WTC11 (cell line): ENCODE results near the gene RSAD1. TPM values are rescaled to one million over a fixed set of nuclear protein-coding genes. Genes with fewer than 3 reads are reported as not detected.

Source experiments
- ATAC-seq: fragments of 200-7000 bp; cut with Tn5 transposase; 2 replicates; pipeline ENCODE4 v1.10.0; 2021; ENCODE audit warnings: mild to moderate bottlenecking, moderate library complexity
- CTCF ChIA-PET: fragments of 300-600 bp; sonication (Branson Sonifier 250); formaldehyde crosslinking; loops from one replicate; lab custom pipeline; 2021; ENCODE audit warnings: antibody characterized with exemption; lab: Charles Lee
- POLR2A ChIA-PET: fragments of 350-600 bp; sonication (Branson Sonifier 250); formaldehyde crosslinking; loops from one replicate; lab custom pipeline; 2021; ENCODE audit warnings: antibody characterized with exemption; lab: Charles Lee
- DNase-seq: peaks from one replicate; pipeline ENCODE4 v3.0.0; 2021; ENCODE audit warnings: low spot score
- H3K27ac Mint-ChIP-seq: 2 replicates; pipeline ENCODE4 v1.8.0; 2021; ENCODE audit warnings: mixed read lengths
- H3K27me3 Mint-ChIP-seq: 2 replicates; pipeline ENCODE4 v1.8.0; 2021; ENCODE audit warnings: low read depth, mild to moderate bottlenecking, moderate library complexity, mixed read lengths
- H3K36me3 Mint-ChIP-seq: 2 replicates; pipeline ENCODE4 v1.8.0; 2021; ENCODE audit warnings: mixed read lengths
- H3K4me1 Mint-ChIP-seq: 2 replicates; pipeline ENCODE4 v1.8.0; 2022; ENCODE audit warnings: mixed read lengths
- H3K4me3 Mint-ChIP-seq: 2 replicates; pipeline ENCODE4 v1.8.0; 2021; ENCODE audit warnings: mild to moderate bottlenecking, moderate library complexity, mixed read lengths
- H3K9me3 Mint-ChIP-seq: 2 replicates; pipeline ENCODE4 v1.8.0; 2021; ENCODE audit warnings: mixed read lengths
- CREM ChIP-seq: sonication (generic); formaldehyde crosslinking; IDR thresholded peaks from 2 replicates; pipeline ENCODE4 v1.8.1; 2022; ENCODE audit warnings: mild to moderate bottlenecking, missing genetic modification reagents, moderate library complexity
- ELF4 ChIP-seq: sonication (generic); formaldehyde crosslinking; IDR thresholded peaks from 2 replicates; pipeline ENCODE4 v1.8.1; 2022; ENCODE audit warnings: low read depth, mild to moderate bottlenecking, moderate library complexity, missing genetic modification reagents
- EMX1 ChIP-seq: fragments of 250-450 bp; sonication (Bioruptor Pico); IDR thresholded peaks from 2 replicates; pipeline ENCODE4 v1.8.0; 2021; ENCODE audit warnings: mild to moderate bottlenecking
- ESRRA ChIP-seq: sonication (generic); formaldehyde crosslinking; IDR thresholded peaks from 2 replicates; pipeline ENCODE4 v1.8.1; 2022; ENCODE audit warnings: mild to moderate bottlenecking, missing genetic modification reagents, borderline replicate concordance
- HMGA2 ChIP-seq: fragments of 250-450 bp; sonication (Bioruptor Pico); IDR thresholded peaks from 2 replicates; pipeline ENCODE4 v1.4.0; 2021; ENCODE audit warnings: mild to moderate bottlenecking, moderate library complexity
- NFYB ChIP-seq: sonication (generic); formaldehyde crosslinking; conservative IDR thresholded peaks from 2 replicates; pipeline ENCODE4 v1.8.0; 2022; ENCODE audit warnings: low read depth, missing genetic modification reagents
- NR2C2 ChIP-seq: sonication (generic); formaldehyde crosslinking; IDR thresholded peaks from 2 replicates; pipeline ENCODE4 v1.8.0; 2022; ENCODE audit warnings: mild to moderate bottlenecking, missing genetic modification reagents
- RORB ChIP-seq: fragments of 250-450 bp; sonication (Bioruptor Pico); IDR thresholded peaks from 2 replicates; pipeline ENCODE4 v1.9.0; 2021; ENCODE audit warnings: mild to moderate bottlenecking
- SMAD3 ChIP-seq: sonication (generic); formaldehyde crosslinking; IDR thresholded peaks from 2 replicates; pipeline ENCODE4 v1.8.0; 2022; ENCODE audit warnings: missing genetic modification reagents, mild to moderate bottlenecking, borderline replicate concordance
- SOX15 ChIP-seq: fragments of 250-450 bp; sonication (Bioruptor Pico); IDR thresholded peaks from 2 replicates; pipeline ENCODE4 v1.9.0; 2021; ENCODE audit warnings: mild to moderate bottlenecking
- ZNF121 ChIP-seq: sonication (generic); formaldehyde crosslinking; IDR thresholded peaks from 2 replicates; pipeline ENCODE4 v1.8.0; 2023; ENCODE audit warnings: missing genetic modification reagents
- ZNF138 ChIP-seq: sonication (generic); formaldehyde crosslinking; conservative IDR thresholded peaks from 2 replicates; pipeline ENCODE4 v1.8.1; 2022; ENCODE audit warnings: mild to moderate bottlenecking, moderate library complexity, missing genetic modification reagents
- ZNF671 ChIP-seq: fragments of 250-450 bp; sonication (Bioruptor Pico); IDR thresholded peaks from 2 replicates; pipeline ENCODE4 v1.8.0; 2021; ENCODE audit warnings: mild to moderate bottlenecking
- total RNA-seq: library from RNA; stranded (reverse); gene quantifications from 3 replicates; pipeline ENCODE4 v1.2.3, GENCODE V29; 2021
- TF ChIP-seq, protein P1 (sequence below): sonication (generic); formaldehyde crosslinking; IDR thresholded peaks from 2 replicates; pipeline ENCODE4 v1.8.1; 2022; ENCODE audit warnings: mild to moderate bottlenecking, moderate library complexity, missing genetic modification reagents
- TF ChIP-seq, protein P2 (sequence below): fragments of 250-450 bp; sonication (Bioruptor Pico); IDR thresholded peaks from 2 replicates; pipeline ENCODE4 v2.1.2; 2022; ENCODE audit warnings: mild to moderate bottlenecking, moderate library complexity
- TF ChIP-seq, protein P3 (sequence below): sonication (generic); formaldehyde crosslinking; IDR thresholded peaks from 2 replicates; pipeline ENCODE4 v1.8.1; 2023; ENCODE audit warnings: mild to moderate bottlenecking, moderate library complexity, missing genetic modification reagents
- TF ChIP-seq, protein P4 (sequence below): fragments of 250-450 bp; sonication (Bioruptor Pico); IDR thresholded peaks from 2 replicates; pipeline ENCODE4 v1.9.0; 2021; ENCODE audit warnings: mild to moderate bottlenecking
- TF ChIP-seq, protein P5 (sequence below): sonication (generic); formaldehyde crosslinking; IDR thresholded peaks from 2 replicates; pipeline ENCODE4 v1.8.1; 2022; ENCODE audit warnings: missing genetic modification reagents, borderline replicate concordance
- TF ChIP-seq, protein P6 (sequence below): sonication (generic); formaldehyde crosslinking; IDR thresholded peaks from 2 replicates; pipeline ENCODE4 v1.8.1; 2023; ENCODE audit warnings: mild to moderate bottlenecking, missing genetic modification reagents, moderate library complexity
- TF ChIP-seq, protein P7 (sequence below): sonication (generic); formaldehyde crosslinking; IDR thresholded peaks from 2 replicates; pipeline ENCODE4 v1.8.1; 2022; ENCODE audit warnings: mild to moderate bottlenecking, missing genetic modification reagents, moderate library complexity, borderline replicate concordance

RSAD1 gene
- total RNA-seq, 1 experiment from 2014 or later, result 35.1 TPM

DNA sequence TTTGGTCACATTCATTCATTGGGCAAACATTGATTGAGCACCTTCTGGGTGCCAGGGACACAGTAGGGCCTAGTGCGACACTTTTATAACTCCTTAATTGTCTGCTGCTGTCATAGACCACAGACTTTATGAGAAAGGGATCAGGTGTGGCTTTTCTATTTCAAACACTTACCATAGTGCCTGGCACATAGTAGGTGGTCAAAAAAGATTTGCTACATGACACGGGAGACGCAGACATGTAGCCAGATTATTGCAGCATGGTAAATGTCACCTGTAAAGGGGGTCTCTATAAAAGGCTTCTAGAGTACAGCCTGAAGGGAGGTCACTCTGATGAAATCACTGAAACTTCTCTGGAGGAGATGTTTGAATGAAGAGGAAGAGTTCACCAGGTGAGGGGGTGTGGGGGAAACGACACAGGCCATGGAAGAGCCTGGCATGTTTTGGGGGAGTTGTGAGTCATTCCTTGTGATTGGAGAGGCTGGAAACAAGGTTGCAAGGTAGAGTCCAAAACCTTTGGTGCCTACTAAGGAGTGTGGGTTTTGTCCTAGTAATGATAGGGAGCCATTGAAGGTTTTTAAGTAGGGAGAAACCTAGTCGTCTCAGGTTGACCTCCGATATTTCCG is 1.6 kb downstream of the RSAD1 start:
- DNase-seq (no peak), ATAC-seq (no peak)
- Mint-ChIP-seq H3K4me3 (peak overlapping the region; percentile 81; the same call in 1 of the 2 replicates), H3K27ac (no peak overlapping the region), H3K36me3 (peaks cover 12% of the 10 kb centered on the region), H3K9me3 (no peaks in the 10 kb centered on the region), H3K4me1 (peaks cover 14% of the 10 kb centered on the region), H3K27me3 (peaks cover 14% of the 10 kb centered on the region)
- ChIA-PET CTCF (interaction anchor here (0.5 to 2.8 kb wide), 20 partner anchors 8 to 363 kb away, joined by 3 to 42 read pairs (median 5); partner anchors contain the start of genes CHAD, LRRC59 and TMEM92), POLR2A (interaction anchor here (0.6 to 1.4 kb wide), 2 partner anchors 70 to 80 kb away, joined by 4 to 7 read pairs; partner anchors contain the start of gene CACNA1G)
- TF ChIP-seq NR2C2 (CRISPR knock-in tag) (no peak), HMGA2 (CRISPR knock-in tag) (no peak), EMX1 (CRISPR knock-in tag) (no peak), ZNF138 (CRISPR knock-in tag) (no peak)

DNA sequence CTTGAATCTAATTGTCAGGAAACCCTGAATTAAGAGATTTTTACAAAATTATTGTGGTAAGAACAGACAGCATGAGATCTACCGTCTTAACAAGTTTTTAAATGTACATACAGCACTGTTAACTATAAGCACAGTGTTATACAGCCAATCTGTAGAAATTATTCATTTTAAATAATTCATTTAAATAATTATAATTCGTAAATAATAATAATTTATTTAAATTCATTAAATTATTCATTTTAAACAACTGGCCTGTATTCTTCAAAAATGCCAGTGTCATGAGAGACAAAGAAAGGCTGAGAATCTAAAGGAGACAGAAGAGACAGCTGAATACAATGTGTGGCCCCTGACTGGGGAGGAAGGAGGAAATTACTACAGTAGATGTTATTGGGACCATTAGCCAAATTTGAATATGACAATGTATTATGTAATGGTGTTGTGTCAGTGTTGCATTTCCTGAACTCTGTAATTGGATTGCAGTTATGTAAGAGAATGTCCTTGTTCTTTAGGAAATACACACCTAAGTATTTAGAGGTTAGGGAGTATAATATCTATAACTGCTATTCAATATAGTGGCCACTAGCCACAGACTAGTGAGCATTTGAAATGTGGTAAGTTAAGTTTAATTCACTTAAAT is 2.3 kb downstream of the RSAD1 start:
- Mint-ChIP-seq H3K27me3 (peaks cover 8% of the 10 kb centered on the region), H3K4me3 (no peak overlapping the region), H3K27ac (no peak overlapping the region), H3K9me3 (no peaks in the 10 kb centered on the region), H3K36me3 (peaks cover 16% of the 10 kb centered on the region), H3K4me1 (peaks cover 14% of the 10 kb centered on the region)
- no peak for DNase-seq
- ChIA-PET CTCF (interaction anchor here (2.9 to 4.7 kb wide), 2 partner anchors 21 to 84 kb away, joined by 10 to 35 read pairs; partner anchors contain the start of gene LRRC59), POLR2A (no interaction called here)
- TF ChIP-seq, protein P1, sequence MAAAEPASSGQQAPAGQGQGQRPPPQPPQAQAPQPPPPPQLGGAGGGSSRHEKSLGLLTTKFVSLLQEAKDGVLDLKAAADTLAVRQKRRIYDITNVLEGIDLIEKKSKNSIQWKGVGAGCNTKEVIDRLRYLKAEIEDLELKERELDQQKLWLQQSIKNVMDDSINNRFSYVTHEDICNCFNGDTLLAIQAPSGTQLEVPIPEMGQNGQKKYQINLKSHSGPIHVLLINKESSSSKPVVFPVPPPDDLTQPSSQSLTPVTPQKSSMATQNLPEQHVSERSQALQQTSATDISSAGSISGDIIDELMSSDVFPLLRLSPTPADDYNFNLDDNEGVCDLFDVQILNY (CRISPR knock-in tag), result no peak
- TF ChIP-seq, protein P2, sequence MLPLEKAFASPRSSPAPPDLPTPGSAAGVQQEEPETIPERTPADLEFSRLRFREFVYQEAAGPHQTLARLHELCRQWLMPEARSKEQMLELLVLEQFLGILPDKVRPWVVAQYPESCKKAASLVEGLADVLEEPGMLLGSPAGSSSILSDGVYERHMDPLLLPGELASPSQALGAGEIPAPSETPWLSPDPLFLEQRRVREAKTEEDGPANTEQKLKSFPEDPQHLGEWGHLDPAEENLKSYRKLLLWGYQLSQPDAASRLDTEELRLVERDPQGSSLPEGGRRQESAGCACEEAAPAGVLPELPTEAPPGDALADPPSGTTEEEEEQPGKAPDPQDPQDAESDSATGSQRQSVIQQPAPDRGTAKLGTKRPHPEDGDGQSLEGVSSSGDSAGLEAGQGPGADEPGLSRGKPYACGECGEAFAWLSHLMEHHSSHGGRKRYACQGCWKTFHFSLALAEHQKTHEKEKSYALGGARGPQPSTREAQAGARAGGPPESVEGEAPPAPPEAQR (CRISPR knock-in tag), result no peak
- peak; percentile 98 for TF ChIP-seq HMGA2 (CRISPR knock-in tag)
- ATAC-seq, result no peak

DNA sequence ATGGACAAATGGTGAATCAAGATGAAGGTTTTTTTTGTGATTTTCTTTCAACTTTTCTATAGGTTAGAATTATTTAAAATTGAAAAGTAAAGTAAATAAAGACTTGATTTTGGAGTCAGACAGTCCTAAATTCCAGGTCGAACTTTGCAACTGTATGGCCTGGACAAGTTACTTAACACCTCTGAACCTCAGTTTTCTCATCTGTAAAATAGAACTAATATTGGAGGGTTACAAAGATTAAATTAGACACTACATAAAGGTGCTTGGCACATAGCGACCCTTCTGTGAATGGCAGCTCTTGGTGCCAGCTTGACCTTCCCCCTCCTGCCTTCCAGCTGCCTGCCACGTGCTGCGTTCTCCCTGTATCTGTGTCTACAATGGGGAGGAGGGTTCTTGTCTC is 3.0 kb downstream of the RSAD1 start:
- ChIA-PET CTCF (interaction anchor here (0.8 to 4.7 kb wide), 8 partner anchors 20 to 144 kb away, joined by 3 to 35 read pairs (median 10); partner anchors contain the start of gene LRRC59), POLR2A (interaction anchor here (0.5 to 1.0 kb wide), 2 partner anchors 22 to 78 kb away, joined by 3 read pairs; partner anchors contain the start of gene CACNA1G)
- Mint-ChIP-seq H3K36me3 (peaks cover 16% of the 10 kb centered on the region), H3K4me1 (peaks cover 10% of the 10 kb centered on the region), H3K4me3 (no peak overlapping the region), H3K27me3 (peaks cover 5% of the 10 kb centered on the region), H3K27ac (no peak overlapping the region), H3K9me3 (no peaks in the 10 kb centered on the region)
- DNase-seq (no peak), ATAC-seq (no peak)
- TF ChIP-seq ELF4 (CRISPR knock-in tag) (no peak), SMAD3 (CRISPR knock-in tag) (no peak), ZNF121 (CRISPR knock-in tag) (no peak), RORB (CRISPR knock-in tag) (no peak), HMGA2 (CRISPR knock-in tag) (no peak), NFYB (no peak), ZNF138 (CRISPR knock-in tag) (no peak), ESRRA (no peak), ZNF671 (CRISPR knock-in tag) (no peak), CREM (CRISPR knock-in tag) (no peak), SOX15 (CRISPR knock-in tag) (no peak)
- TF ChIP-seq, protein P3, sequence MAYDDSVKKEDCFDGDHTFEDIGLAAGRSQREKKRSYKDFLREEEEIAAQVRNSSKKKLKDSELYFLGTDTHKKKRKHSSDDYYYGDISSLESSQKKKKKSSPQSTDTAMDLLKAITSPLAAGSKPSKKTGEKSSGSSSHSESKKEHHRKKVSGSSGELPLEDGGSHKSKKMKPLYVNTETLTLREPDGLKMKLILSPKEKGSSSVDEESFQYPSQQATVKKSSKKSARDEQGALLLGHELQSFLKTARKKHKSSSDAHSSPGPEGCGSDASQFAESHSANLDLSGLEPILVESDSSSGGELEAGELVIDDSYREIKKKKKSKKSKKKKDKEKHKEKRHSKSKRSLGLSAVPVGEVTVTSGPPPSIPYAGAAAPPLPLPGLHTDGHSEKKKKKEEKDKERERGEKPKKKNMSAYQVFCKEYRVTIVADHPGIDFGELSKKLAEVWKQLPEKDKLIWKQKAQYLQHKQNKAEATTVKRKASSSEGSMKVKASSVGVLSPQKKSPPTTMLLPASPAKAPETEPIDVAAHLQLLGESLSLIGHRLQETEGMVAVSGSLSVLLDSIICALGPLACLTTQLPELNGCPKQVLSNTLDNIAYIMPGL (CRISPR knock-in tag), result no peak
- TF ChIP-seq, protein P4, sequence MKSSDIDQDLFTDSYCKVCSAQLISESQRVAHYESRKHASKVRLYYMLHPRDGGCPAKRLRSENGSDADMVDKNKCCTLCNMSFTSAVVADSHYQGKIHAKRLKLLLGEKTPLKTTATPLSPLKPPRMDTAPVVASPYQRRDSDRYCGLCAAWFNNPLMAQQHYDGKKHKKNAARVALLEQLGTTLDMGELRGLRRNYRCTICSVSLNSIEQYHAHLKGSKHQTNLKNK, result no peak
- TF ChIP-seq, protein P5, sequence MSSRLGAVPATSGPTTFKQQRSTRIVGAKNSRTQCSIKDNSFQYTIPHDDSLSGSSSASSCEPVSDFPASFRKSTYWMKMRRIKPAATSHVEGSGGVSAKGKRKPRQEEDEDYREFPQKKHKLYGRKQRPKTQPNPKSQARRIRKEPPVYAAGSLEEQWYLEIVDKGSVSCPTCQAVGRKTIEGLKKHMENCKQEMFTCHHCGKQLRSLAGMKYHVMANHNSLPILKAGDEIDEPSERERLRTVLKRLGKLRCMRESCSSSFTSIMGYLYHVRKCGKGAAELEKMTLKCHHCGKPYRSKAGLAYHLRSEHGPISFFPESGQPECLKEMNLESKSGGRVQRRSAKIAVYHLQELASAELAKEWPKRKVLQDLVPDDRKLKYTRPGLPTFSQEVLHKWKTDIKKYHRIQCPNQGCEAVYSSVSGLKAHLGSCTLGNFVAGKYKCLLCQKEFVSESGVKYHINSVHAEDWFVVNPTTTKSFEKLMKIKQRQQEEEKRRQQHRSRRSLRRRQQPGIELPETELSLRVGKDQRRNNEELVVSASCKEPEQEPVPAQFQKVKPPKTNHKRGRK (CRISPR knock-in tag), result no peak
- TF ChIP-seq, protein P6, sequence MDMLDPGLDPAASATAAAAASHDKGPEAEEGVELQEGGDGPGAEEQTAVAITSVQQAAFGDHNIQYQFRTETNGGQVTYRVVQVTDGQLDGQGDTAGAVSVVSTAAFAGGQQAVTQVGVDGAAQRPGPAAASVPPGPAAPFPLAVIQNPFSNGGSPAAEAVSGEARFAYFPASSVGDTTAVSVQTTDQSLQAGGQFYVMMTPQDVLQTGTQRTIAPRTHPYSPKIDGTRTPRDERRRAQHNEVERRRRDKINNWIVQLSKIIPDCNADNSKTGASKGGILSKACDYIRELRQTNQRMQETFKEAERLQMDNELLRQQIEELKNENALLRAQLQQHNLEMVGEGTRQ (CRISPR knock-in tag), result no peak
- TF ChIP-seq, protein P7, sequence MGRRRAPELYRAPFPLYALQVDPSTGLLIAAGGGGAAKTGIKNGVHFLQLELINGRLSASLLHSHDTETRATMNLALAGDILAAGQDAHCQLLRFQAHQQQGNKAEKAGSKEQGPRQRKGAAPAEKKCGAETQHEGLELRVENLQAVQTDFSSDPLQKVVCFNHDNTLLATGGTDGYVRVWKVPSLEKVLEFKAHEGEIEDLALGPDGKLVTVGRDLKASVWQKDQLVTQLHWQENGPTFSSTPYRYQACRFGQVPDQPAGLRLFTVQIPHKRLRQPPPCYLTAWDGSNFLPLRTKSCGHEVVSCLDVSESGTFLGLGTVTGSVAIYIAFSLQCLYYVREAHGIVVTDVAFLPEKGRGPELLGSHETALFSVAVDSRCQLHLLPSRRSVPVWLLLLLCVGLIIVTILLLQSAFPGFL (CRISPR knock-in tag), result no peak
